ENCODE data around the gene ZNF441. TPM values are rescaled to one million over a fixed set of nuclear protein-coding genes. Genes with fewer than 3 reads are reported as not detected.

ZNF441 gene
- total RNA-seq, 1 donor from 2014 or later = 6.6 TPM

Other genes with a start within 250 kb of the ZNF441 start
- 52.9 TPM for gene ECSIT, start 237.9 kb upstream of the ZNF441 start, total RNA-seq
- gene CNN1, start 228.1 kb upstream of the ZNF441 start, total RNA-seq = 1,051 TPM
- 53.8 TPM for gene ELOF1, start 207.8 kb upstream of the ZNF441 start, total RNA-seq
- 18.0 TPM for gene ACP5, start 189.4 kb upstream of the ZNF441 start, total RNA-seq
- gene ZNF627, start 169.5 kb upstream of the ZNF441 start, total RNA-seq = 13.9 TPM
- gene ZNF823, start 28.1 kb upstream of the ZNF441 start, total RNA-seq = 8.7 TPM
- 3.9 TPM for gene ZNF491, start 31.5 kb downstream of the ZNF441 start, total RNA-seq
- gene ZNF440, start 47.3 kb downstream of the ZNF441 start, total RNA-seq = 14.1 TPM
- gene ZNF439, start 81.7 kb downstream of the ZNF441 start, total RNA-seq = 16.3 TPM
- gene ZNF69, start 120.8 kb downstream of the ZNF441 start, total RNA-seq = 25.5 TPM
- 15.9 TPM for gene ZNF700, start 158.1 kb downstream of the ZNF441 start, total RNA-seq
- gene ZNF763, start 198.0 kb downstream of the ZNF441 start, total RNA-seq = 5.2 TPM